HG03558 (cell line): ENCODE results near the gene TNXB.
"Not testable (repeated sequence)": the region's sequence is repeated elsewhere in the genome, so short reads cannot be mapped to it uniquely, and the experiment has no call there.

Experiments
- ATAC-seq: cut with Tn5 transposase; IDR thresholded peaks from one replicate; pipeline ENCODE4 v1.9.1; 2021; ENCODE audit warnings: moderate number of reproducible peaks; ENCODE audit not compliant: unreplicated experiment; ENCODE audit errors: extremely low read depth

TNXB gene

GRCh38 chr6:32109114-32109764 is at the start of gene TNXB:
Gene TNXB (minus strand): TSS chr6:32109338. CDS start chr6:32098198, 11,140 bp downstream.
- ATAC-seq = no peak

- no peak for ATAC-seq
These were observed 48.9 kb upstream of the TNXB start for GRCh38 chr6:32158052-32158451.

- no peak for ATAC-seq
These were observed 47.8 kb upstream of the TNXB start for GRCh38 chr6:32156891-32157290.

- no peak for ATAC-seq
These were observed 45.5 kb upstream of the TNXB start for GRCh38 chr6:32154514-32155161.

GRCh38 chr6:32153564-32154513 is 44.7 kb upstream of the TNXB start, which contains the start of gene PPT2:
Gene PPT2 (plus strand): TSS chr6:32154141. CDS start chr6:32154595, 454 bp downstream.
- no peak for ATAC-seq

GRCh38 chr6:32152769-32153563 is 43.8 kb upstream of the TNXB start:
- ATAC-seq = no peak

- no peak for ATAC-seq
These were observed 43.0 kb upstream of the TNXB start, which contains the start of gene PRRT1 for GRCh38 chr6:32151863-32152768. Gene PRRT1 (minus strand): TSS chr6:32151939. CDS start chr6:32151827, 112 bp downstream.

GRCh38 chr6:32151181-32151862 is 42.2 kb upstream of the TNXB start:
- ATAC-seq = no peak

GRCh38 chr6:32149932-32150870 is 41.1 kb upstream of the TNXB start:
- ATAC-seq = no peak

- ATAC-seq = no peak
These were observed 40.1 kb upstream of the TNXB start for GRCh38 chr6:32149092-32149755.

- no peak for ATAC-seq
These were observed 39.4 kb upstream of the TNXB start for GRCh38 chr6:32148289-32149091.

GRCh38 chr6:32147401-32148132 is 38.4 kb upstream of the TNXB start:
- ATAC-seq = no peak

- no peak for ATAC-seq
These were observed 37.5 kb upstream of the TNXB start for GRCh38 chr6:32146687-32147086.

GRCh38 chr6:32146287-32146686 is 37.1 kb upstream of the TNXB start:
- ATAC-seq = no peak

GRCh38 chr6:32144238-32144637 is 35.1 kb upstream of the TNXB start:
- ATAC-seq = not testable (repeated sequence)
